Renal cortex interstitium (tissue), 11 donors: ENCODE data around the gene FHDC1. TPM values are rescaled to one million over a fixed set of nuclear protein-coding genes. Genes with fewer than 3 reads are reported as not detected.

Source experiments
- DNase-seq, 11 donors: peaks; one replicate each; pipeline ENCODE4 v3.0.0-alpha.2; 2013; ENCODE audit warnings: low read depth in 9 of 11, low spot score in 4 of 11; ENCODE audit errors: extremely low read depth in 1 of 11
- polyA plus RNA-seq, 3 donors: library from polyadenylated mRNA; unstranded; fragments of 120-200 nt; gene quantifications; one replicate each; pipeline ENCODE4 v1.2.1, GENCODE V29; 2013; ENCODE audit not compliant: insufficient read length in 3 of 3

Gene FHDC1
- polyA plus RNA-seq, 3 donors: 3.8 to 4.9 (median 4.4) TPM

DNA sequence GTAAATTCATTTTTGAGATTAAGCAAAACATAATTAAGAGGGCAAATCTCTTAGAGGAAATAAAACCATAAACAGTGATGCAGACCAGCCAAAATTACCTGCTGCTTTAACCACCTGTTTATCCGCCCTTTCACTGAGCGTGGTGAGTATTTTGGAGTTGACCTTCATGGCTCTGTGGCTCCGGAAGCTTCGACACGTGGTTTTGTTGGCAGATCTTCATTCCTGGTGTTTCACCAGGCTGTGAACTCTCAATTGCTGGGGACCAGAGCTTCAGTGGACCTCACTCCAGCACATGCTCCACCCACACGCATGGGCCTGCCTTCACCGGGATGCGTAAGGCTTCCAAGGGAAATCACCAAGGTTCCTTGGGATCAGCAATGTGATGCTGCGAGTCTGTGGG, 83.8 kb downstream of the FHDC1 start:
- DNase-seq: no peak

DNA sequence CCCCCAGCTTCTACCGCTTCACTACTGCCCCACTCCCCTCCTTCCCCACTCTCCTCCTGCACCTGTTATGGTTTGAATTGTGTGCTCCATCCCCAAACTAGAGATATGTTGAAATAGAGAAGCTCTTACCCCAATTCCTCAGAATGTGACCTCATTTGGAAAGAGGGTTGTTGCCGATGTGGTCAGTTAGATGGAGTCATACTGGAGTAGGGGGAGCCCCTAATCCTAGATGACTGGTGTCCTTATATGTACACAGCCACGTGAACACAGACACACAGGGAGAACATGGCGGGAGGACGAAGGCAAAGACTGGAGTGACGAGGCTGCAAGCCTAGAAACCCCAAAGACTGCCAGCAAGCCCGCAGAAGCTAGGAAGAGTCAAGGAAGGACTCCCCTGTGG, 84.3 kb downstream of the FHDC1 start:
- DNase-seq: no peak

DNA sequence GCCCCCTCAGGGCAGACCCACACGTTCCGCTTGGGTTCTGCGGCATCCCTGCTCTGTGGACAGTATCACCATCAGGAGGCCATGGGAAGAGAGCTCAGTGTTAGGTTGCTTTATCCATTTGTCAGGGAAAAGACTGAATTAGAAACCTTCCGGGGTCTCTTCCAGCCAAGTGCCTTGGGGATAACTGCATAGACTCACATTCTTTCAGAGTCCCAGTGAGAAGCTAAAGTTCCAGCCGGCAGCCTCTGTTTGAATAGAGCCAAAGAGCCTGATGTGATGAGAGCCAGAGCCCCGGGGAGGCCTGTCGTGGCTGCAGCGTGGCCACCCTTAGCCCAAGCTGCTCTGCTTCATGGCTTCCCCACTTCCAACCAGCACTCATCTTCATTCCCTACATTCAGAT, 85.2 kb downstream of the FHDC1 start:
- DNase-seq: no peak

DNA sequence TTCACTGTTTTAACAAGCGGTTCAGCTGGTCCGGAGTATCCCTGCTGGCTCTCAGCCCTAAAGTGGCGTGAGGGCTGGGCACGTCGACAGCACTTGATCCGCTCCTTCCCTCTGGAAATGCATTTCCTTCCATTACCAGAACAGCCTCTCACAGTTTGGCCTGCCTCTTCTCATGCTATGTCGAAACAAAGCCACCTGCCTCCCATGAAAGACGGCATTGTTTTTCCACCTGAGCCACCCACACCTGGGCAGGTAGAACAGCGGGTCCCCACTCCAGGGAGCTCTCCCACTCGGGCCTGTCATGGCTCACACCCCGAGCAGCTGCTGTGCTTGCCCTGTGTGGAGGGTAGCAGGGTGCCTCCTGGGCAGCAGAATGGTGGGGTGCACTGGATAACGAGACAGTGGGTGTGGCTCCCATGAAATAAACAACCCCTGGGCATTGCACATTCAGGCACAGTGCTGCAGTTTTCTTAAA, 86.2 kb downstream of the FHDC1 start:
- DNase-seq: no peak

DNA sequence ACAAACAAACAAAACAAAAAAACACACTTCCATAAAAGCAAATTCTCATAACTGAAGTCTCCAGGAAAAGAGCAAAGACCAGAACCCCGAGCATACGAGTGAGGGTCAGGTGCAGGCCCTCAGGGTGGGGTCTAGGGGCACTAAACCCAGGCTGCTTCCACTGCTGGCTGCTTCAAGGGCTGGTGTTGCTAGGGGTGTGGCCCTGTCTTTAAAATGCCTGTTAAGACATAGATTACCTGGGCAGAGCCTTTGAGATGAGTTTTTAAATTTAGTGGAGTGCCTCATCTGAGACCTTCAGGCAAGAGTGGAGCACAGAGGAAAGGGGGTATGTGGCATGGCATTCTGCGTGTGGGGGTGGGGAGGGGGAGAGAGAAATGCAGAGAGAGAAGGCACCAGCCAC, 87.0 kb downstream of the FHDC1 start:
- no peak for DNase-seq

DNA sequence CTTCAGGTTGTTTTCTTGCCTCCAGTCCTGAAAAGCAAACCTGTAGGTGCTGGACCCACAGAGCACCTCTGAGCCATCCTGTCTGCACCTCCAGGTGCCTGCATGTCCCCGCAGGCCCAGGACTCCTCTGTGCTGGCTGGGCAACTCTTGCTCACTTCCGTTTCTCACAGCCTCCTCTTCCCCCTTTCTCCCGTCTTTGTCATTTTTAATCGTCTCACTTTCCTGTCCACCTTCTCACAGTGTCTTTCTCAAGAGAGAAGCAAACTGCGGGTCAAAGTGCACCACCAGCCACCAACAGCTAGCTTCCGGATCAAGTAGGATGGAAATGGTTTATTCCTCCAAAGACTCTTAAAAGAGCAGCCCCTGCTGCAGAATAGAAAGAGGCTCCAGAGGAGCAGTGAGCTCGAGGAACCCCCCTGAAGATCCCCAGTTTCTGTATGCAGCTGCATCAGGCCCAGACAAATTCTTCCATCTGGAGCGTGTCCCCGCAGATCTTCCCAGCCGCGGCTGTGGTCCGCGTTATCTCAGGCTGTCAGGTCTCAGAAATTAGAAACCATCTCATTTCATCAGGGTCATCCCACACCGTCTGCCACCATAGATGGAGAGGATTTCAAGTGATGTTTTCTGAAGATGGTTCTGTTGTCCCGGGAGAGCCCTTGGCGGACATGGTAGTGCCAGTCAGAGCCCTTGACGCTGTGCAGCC, 87.7 kb downstream of the FHDC1 start:
- no peak for DNase-seq

DNA sequence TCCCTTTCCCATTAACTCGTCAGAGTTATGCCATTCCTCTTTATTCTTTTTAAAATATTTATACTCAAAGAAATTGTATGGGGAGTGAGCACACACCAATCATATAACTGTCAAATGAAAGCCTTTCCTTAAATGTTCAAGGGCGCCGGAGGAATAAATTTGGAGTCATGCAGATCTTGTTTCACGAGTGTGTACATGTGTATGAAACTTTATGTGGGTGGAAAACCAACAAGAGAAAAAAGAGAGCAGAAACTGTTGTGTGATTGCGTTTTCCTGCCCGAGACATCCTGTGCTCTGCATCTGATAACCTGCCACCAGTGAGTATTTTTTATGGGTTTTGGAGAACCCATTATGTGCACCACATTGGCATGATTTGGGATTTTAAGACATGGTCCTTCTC, 88.3 kb downstream of the FHDC1 start:
- DNase-seq: no peak

DNA sequence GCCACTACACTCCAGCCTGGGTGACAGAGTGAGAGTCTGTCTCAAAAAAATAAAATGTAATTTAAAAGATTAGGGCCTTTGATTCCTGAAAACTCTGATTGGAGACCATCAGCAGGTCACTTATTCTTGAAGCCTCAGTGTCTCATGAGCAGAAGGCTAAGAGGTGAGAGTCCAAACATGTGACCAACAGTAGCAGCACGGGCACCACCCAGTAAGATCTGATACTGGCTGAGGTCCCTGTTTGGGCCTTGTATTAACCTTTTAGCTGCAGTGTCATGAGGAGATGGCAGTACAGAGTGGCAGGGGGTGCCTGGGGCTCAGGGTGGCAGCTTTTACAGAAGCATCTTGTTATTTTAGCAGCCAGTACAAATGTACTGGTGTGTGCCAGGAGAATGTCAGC, 89.3 kb downstream of the FHDC1 start:
- no peak for DNase-seq

DNA sequence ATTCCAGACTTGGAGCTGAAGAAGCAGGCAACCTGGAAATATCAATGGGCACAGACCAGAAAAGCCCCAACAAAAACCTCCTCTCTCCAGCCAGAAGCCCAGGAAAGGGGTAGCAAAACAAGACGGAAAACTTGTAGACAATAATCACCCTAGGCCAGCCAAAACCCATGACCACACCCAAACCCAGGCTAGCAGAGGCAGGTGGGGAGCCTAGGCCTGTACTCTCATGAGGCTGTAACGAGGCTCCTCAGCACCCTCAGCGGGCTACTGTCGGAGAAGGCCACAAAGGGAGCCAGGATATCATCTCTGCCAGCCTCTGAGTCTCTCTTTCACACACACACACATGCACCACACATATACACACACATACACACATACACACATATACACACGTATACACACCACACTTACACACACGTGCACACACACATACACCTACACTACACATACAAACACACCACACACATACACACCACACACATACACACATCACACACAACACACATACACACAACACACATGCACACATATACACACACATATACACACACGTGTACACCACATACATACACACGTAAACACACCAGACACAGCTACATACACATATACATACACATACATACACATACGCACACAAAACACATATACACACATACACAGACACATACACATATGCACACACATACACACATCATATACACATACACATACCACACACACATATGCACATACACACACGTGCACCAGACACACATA, 90.6 kb downstream of the FHDC1 start:
- no peak for DNase-seq

DNA sequence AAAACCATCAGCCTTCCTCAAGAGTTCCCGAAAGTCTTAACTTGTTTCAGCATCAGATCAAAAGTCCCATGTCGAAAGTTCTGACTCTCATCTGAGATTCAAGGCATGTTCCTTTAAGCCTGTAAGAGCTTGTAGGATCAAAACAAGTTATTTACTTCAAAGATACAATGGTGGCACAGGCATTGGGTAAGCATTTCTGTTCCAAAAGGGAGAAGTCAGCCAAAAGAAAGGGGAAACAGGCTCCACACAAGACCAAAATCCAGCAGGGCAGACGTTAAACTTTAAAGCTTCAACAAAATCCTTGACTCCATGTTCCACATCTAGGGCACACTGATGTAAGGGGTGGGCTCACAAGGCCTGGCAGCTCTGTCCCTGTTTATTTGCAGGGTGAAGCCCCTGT, 91.7 kb downstream of the FHDC1 start:
- no peak for DNase-seq

DNA sequence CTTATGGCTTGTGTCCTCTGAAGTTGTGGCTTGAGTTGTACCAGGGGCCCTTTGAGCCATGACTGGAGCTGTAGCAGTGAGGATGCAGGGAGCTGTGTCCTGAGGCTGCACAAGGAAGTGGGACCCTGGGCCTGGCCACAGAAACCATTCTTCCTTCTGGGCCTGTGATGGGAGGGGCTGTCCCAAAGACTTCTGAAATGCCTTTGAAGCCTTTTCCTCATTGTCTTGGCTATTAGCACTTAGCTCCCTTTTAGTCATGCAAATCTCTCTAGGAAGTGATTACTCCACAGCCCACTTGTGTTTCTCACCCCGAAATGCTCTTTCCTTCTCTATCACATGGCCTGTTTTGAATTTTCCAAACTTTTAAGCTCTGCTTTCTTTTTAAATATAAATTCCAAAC, 92.4 kb downstream of the FHDC1 start:
- DNase-seq: no peak

Other genes starting within 250 kb of the FHDC1 start
- gene TIGD4, start 156.6 kb upstream of the FHDC1 start, polyA plus RNA-seq: 1 to 10 TPM; 1.9 to 2.2 (median 2.1) TPM
- gene ARFIP1, start 156.4 kb upstream of the FHDC1 start, polyA plus RNA-seq: 10 to 100 TPM; 39.3 to 45.6 (median 42.3) TPM